ENCODE data around the gene PAPSS1.
"Not testable (repeated sequence)": the region's sequence is repeated elsewhere in the genome, so short reads cannot be mapped to it uniquely, and the experiment has no call there.

PAPSS1 gene

GRCh38 chr4:107742791-107743190 is 22.8 kb upstream of the PAPSS1 start:
- Histone ChIP-seq H3K9me3 (ENCODE audit: control insufficient read depth, insufficient read depth, low read length) (no peaks in the 10 kb centered on the region), H3K4me3 (ENCODE audit: low read depth, low read length) (no peak overlapping the region), H3K4me1 (ENCODE audit: control insufficient read depth, insufficient read depth, low read length) (peaks cover 3% of the 10 kb centered on the region; the same call in 1 of the 2 replicates), H3K36me3 (ENCODE audit: control insufficient read depth, insufficient read depth, low read length) (no peaks in the 10 kb centered on the region), H3K9ac (ENCODE audit: low read depth, low read length) (no peak overlapping the region), H3K27me3 (ENCODE audit: control insufficient read depth, insufficient read depth, low read length) (no peaks in the 10 kb centered on the region), H3K27ac (ENCODE audit: low read depth, low read length) (no peak overlapping the region)

GRCh38 chr4:107742196-107742595 is 22.2 kb upstream of the PAPSS1 start:
- H3K9ac ChIP-seq (ENCODE audit: low read depth, low read length), result no peak overlapping the region

GRCh38 chr4:107740950-107741701 is 21.1 kb upstream of the PAPSS1 start:
- Histone ChIP-seq H3K27me3 (ENCODE audit: control insufficient read depth, insufficient read depth, low read length) (peaks cover 6% of the 10 kb centered on the region; the same call in 1 of the 2 replicates), H3K9me3 (ENCODE audit: control insufficient read depth, insufficient read depth, low read length) (no peaks in the 10 kb centered on the region), H3K4me3 (ENCODE audit: low read depth, low read length) (no peak overlapping the region), H3K4me1 (ENCODE audit: control insufficient read depth, insufficient read depth, low read length) (no peaks in the 10 kb centered on the region; the same call in 1 of the 2 replicates), H3K36me3 (ENCODE audit: control insufficient read depth, insufficient read depth, low read length) (no peaks in the 10 kb centered on the region), H3K27ac (ENCODE audit: low read depth, low read length) (no peak overlapping the region), H3K9ac (ENCODE audit: low read depth, low read length) (no peak overlapping the region)

More at GRCh38 chr4:107742196-107742595, 22.2 kb upstream of the PAPSS1 start:
- Histone ChIP-seq H3K4me1 (ENCODE audit: control insufficient read depth, insufficient read depth, low read length) (no peaks in the 10 kb centered on the region), H3K27me3 (ENCODE audit: control insufficient read depth, insufficient read depth, low read length) (no peaks in the 10 kb centered on the region), H3K9me3 (ENCODE audit: control insufficient read depth, insufficient read depth, low read length) (no peaks in the 10 kb centered on the region), H3K36me3 (ENCODE audit: control insufficient read depth, insufficient read depth, low read length) (no peaks in the 10 kb centered on the region), H3K4me3 (ENCODE audit: low read depth, low read length) (no peak overlapping the region), H3K27ac (ENCODE audit: low read depth, low read length) (no peak overlapping the region)

- Histone ChIP-seq H3K9ac (ENCODE audit: low read depth, low read length) (no peak overlapping the region), H3K4me1 (ENCODE audit: control insufficient read depth, insufficient read depth, low read length) (no peaks in the 10 kb centered on the region; the same call in 1 of the 2 replicates), H3K9me3 (ENCODE audit: control insufficient read depth, insufficient read depth, low read length) (no peaks in the 10 kb centered on the region), H3K27ac (ENCODE audit: low read depth, low read length) (no peak overlapping the region), H3K27me3 (ENCODE audit: control insufficient read depth, insufficient read depth, low read length) (peaks cover 13% of the 10 kb centered on the region), H3K4me3 (ENCODE audit: low read depth, low read length) (no peak overlapping the region), H3K36me3 (ENCODE audit: control insufficient read depth, insufficient read depth, low read length) (no peaks in the 10 kb centered on the region)
Measured at GRCh38 chr4:107740381-107740780, 20.3 kb upstream of the PAPSS1 start.

GRCh38 chr4:107737450-107737849 is 17.4 kb upstream of the PAPSS1 start:
- Histone ChIP-seq H3K4me3 (ENCODE audit: low read depth, low read length) (no peak overlapping the region), H3K4me1 (ENCODE audit: control insufficient read depth, insufficient read depth, low read length) (peaks cover 15% of the 10 kb centered on the region), H3K27ac (ENCODE audit: low read depth, low read length) (no peak overlapping the region), H3K27me3 (ENCODE audit: control insufficient read depth, insufficient read depth, low read length) (peaks cover 37% of the 10 kb centered on the region), H3K9me3 (ENCODE audit: control insufficient read depth, insufficient read depth, low read length) (no peaks in the 10 kb centered on the region), H3K9ac (ENCODE audit: low read depth, low read length) (no peak overlapping the region), H3K36me3 (ENCODE audit: control insufficient read depth, insufficient read depth, low read length) (no peaks in the 10 kb centered on the region)

- Histone ChIP-seq H3K4me3 (ENCODE audit: low read depth, low read length) (no peak overlapping the region), H3K9ac (ENCODE audit: low read depth, low read length) (no peak overlapping the region), H3K36me3 (ENCODE audit: control insufficient read depth, insufficient read depth, low read length) (no peaks in the 10 kb centered on the region), H3K9me3 (ENCODE audit: control insufficient read depth, insufficient read depth, low read length) (no peaks in the 10 kb centered on the region), H3K4me1 (ENCODE audit: control insufficient read depth, insufficient read depth, low read length) (peaks cover 15% of the 10 kb centered on the region), H3K27ac (ENCODE audit: low read depth, low read length) (no peak overlapping the region), H3K27me3 (ENCODE audit: control insufficient read depth, insufficient read depth, low read length) (peaks cover 42% of the 10 kb centered on the region)
Measured at GRCh38 chr4:107736924-107737448, 17.0 kb upstream of the PAPSS1 start.

GRCh38 chr4:107736037-107736436 is 16.0 kb upstream of the PAPSS1 start:
- Histone ChIP-seq H3K9ac (ENCODE audit: low read depth, low read length) (no peak overlapping the region), H3K4me1 (ENCODE audit: control insufficient read depth, insufficient read depth, low read length) (peaks cover 15% of the 10 kb centered on the region), H3K36me3 (ENCODE audit: control insufficient read depth, insufficient read depth, low read length) (no peaks in the 10 kb centered on the region), H3K27me3 (ENCODE audit: control insufficient read depth, insufficient read depth, low read length) (peaks cover 45% of the 10 kb centered on the region), H3K9me3 (ENCODE audit: control insufficient read depth, insufficient read depth, low read length) (no peaks in the 10 kb centered on the region), H3K27ac (ENCODE audit: low read depth, low read length) (no peak overlapping the region), H3K4me3 (ENCODE audit: low read depth, low read length) (no peak overlapping the region)

- H3K27me3 ChIP-seq (ENCODE audit: control insufficient read depth, insufficient read depth, low read length), result peaks cover 45% of the 10 kb centered on the region
- H3K27ac ChIP-seq (ENCODE audit: low read depth, low read length), result no peak overlapping the region
- no peak overlapping the region for H3K4me3 ChIP-seq (ENCODE audit: low read depth, low read length)
- no peaks in the 10 kb centered on the region for H3K9me3 ChIP-seq (ENCODE audit: control insufficient read depth, insufficient read depth, low read length)
- H3K9ac ChIP-seq (ENCODE audit: low read depth, low read length), result no peak overlapping the region
- H3K4me1 ChIP-seq (ENCODE audit: control insufficient read depth, insufficient read depth, low read length), result peaks cover 15% of the 10 kb centered on the region
- no peaks in the 10 kb centered on the region for H3K36me3 ChIP-seq (ENCODE audit: control insufficient read depth, insufficient read depth, low read length)
Measured at GRCh38 chr4:107734120-107734519, 14.1 kb upstream of the PAPSS1 start.

GRCh38 chr4:107733431-107733925 is 13.4 kb upstream of the PAPSS1 start:
- Histone ChIP-seq H3K36me3 (ENCODE audit: control insufficient read depth, insufficient read depth, low read length) (no peaks in the 10 kb centered on the region), H3K4me1 (ENCODE audit: control insufficient read depth, insufficient read depth, low read length) (peaks cover 15% of the 10 kb centered on the region), H3K9me3 (ENCODE audit: control insufficient read depth, insufficient read depth, low read length) (no peaks in the 10 kb centered on the region), H3K27me3 (ENCODE audit: control insufficient read depth, insufficient read depth, low read length) (peaks cover 45% of the 10 kb centered on the region), H3K9ac (ENCODE audit: low read depth, low read length) (no peak overlapping the region), H3K27ac (ENCODE audit: low read depth, low read length) (no peak overlapping the region), H3K4me3 (ENCODE audit: low read depth, low read length) (no peak overlapping the region)

GRCh38 chr4:107729050-107729449 is 9.0 kb upstream of the PAPSS1 start:
- H3K9ac ChIP-seq (ENCODE audit: low read depth, low read length); H3K4me1 ChIP-seq (ENCODE audit: control insufficient read depth, insufficient read depth, low read length); H3K9me3 ChIP-seq (ENCODE audit: control insufficient read depth, insufficient read depth, low read length); H3K36me3 ChIP-seq (ENCODE audit: control insufficient read depth, insufficient read depth, low read length); H3K4me3 ChIP-seq (ENCODE audit: low read depth, low read length); H3K27ac ChIP-seq (ENCODE audit: low read depth, low read length): not testable (repeated sequence)
- H3K27me3 ChIP-seq (ENCODE audit: control insufficient read depth, insufficient read depth, low read length), result peaks cover 20% of the 10 kb centered on the region

GRCh38 chr4:107726131-107726925 is 6.3 kb upstream of the PAPSS1 start:
- not testable (repeated sequence) for H3K27me3 ChIP-seq (ENCODE audit: control insufficient read depth, insufficient read depth, low read length); H3K4me1 ChIP-seq (ENCODE audit: control insufficient read depth, insufficient read depth, low read length); H3K36me3 ChIP-seq (ENCODE audit: control insufficient read depth, insufficient read depth, low read length)

More at GRCh38 chr4:107726131-107726925, 6.3 kb upstream of the PAPSS1 start:
- H3K9me3 ChIP-seq (ENCODE audit: control insufficient read depth, insufficient read depth, low read length); H3K9ac ChIP-seq (ENCODE audit: low read depth, low read length); H3K4me3 ChIP-seq (ENCODE audit: low read depth, low read length); H3K27ac ChIP-seq (ENCODE audit: low read depth, low read length): not testable (repeated sequence)

Data from HUES48 (cell line).